Gastroesophageal sphincter (tissue), 4 donors: ENCODE measurements around the gene TNIP1. TPM values are rescaled to one million over a fixed set of nuclear protein-coding genes. Genes with fewer than 3 reads are reported as not detected.
A peak's percentile ranks its signal among the peaks of the same experiment; 100 is the strongest.

Experiments
- ATAC-seq: fragments of 150-250 bp; one replicate; pipeline ENCODE4 v1.9.1; 2016; ENCODE audit warnings: mild to moderate bottlenecking, moderate library complexity
- H3K27ac ChIP-seq, 4 donors: fragments of 200-600 bp; sonication (generic) in 3 of 4; 1 replicate in 3 of 4; 2 replicates in 1 of 4; pipeline ENCODE4 v1.5.1; 2016 to 2019
- H3K27me3 ChIP-seq: fragments of 200-600 bp; sonication (generic); one replicate; pipeline ENCODE4 v1.5.1; 2019
- H3K36me3 ChIP-seq, 2 donors: fragments of 200-600 bp; sonication (generic); one replicate each; pipeline ENCODE4 v1.5.1; 2019; ENCODE audit warnings: control low read depth in 1 of 2
- H3K4me1 ChIP-seq, 3 donors: fragments of 200-600 bp; sonication (generic); 1 replicate in 2 of 3; 2 replicates in 1 of 3; pipeline ENCODE4 v1.5.1; 2016 to 2019; ENCODE audit warnings: control low read depth in 2 of 3
- H3K4me3 ChIP-seq, 2 donors: fragments of 200-600 bp; sonication (generic); one replicate each; pipeline ENCODE4 v1.5.1; 2019; ENCODE audit warnings: mild to moderate bottlenecking in 1 of 2, moderate library complexity in 1 of 2
- H3K9me3 ChIP-seq, 3 donors: fragments of 200-600 bp; sonication (generic); one replicate each; pipeline ENCODE4 v1.5.1; 2017 to 2019; ENCODE audit warnings: control low read depth in 2 of 3
- CTCF ChIP-seq, 4 experiments: fragments of 200-600 bp in 2 of 4; fragments of 450-650 bp in 2 of 4; sonication (generic) in 1 of 4; IDR thresholded peaks; one replicate each; pipeline ENCODE4 v1.5.1; 2017 to 2019; ENCODE audit warnings: antibody characterized with exemption in 4 of 4, mild to moderate bottlenecking in 2 of 4, moderate library complexity in 2 of 4
- EP300 ChIP-seq: sonication (generic); formaldehyde crosslinking; IDR thresholded peaks from one replicate; pipeline ENCODE4 v1.6.1; 2017; ENCODE audit warnings: antibody characterized with exemption, mild to moderate bottlenecking
- POLR2A ChIP-seq, 2 donors: fragments of 450-650 bp; IDR thresholded peaks; one replicate each; pipeline ENCODE4 v1.6.1; 2017; ENCODE audit warnings: antibody characterized with exemption in 2 of 2, mild to moderate bottlenecking in 2 of 2, moderate library complexity in 1 of 2
- POLR2AphosphoS5 ChIP-seq: sonication (generic); formaldehyde crosslinking; IDR thresholded peaks from one replicate; pipeline ENCODE4 v1.6.1; 2017; ENCODE audit warnings: antibody characterized with exemption
- WGBS, 2 donors: methylation state at CpG; one replicate each; pipeline ENCODE4 v1.1.5; 2018; ENCODE audit warnings: low coverage in 1 of 2; 5-methylcytosine and 5-hydroxymethylcytosine counted together
- total RNA-seq, 4 donors: library from RNA; depleted of rRNA; stranded (reverse); fragments of >200 nt; gene quantifications; one replicate each; pipeline ENCODE4 v1.1.0, GENCODE V29; 2016

Gene TNIP1
- total RNA-seq, 4 donors from 2014 or later: 74.2 to 142 (median 97.9) TPM

GRCh38 chr5:151106509-151106908, 25.7 kb upstream of the TNIP1 start:
- Histone ChIP-seq H3K36me3 (peaks cover 0 to 90% of the 10 kb centered on the region in 2 donors), H3K4me1 (peaks cover 15 to 61% (median 20%) of the 10 kb centered on the region in 3 donors)

GRCh38 chr5:151106043-151106442, 25.2 kb upstream of the TNIP1 start:
- Histone ChIP-seq H3K4me1 (peaks cover 15 to 63% (median 20%) of the 10 kb centered on the region in 3 donors), H3K9me3 (no peaks in the 10 kb centered on the region), H3K36me3 (peaks cover 0 to 92% of the 10 kb centered on the region in 2 donors), H3K27ac (peak overlapping the region in 3 of 4 donors; percentile 80 to 89 (median 85)), H3K27me3 (no peaks in the 10 kb centered on the region), H3K4me3 (no peak overlapping the region)
- TF ChIP-seq POLR2A (IDR thresholded peaks at IDR 0.05) (no peak), CTCF (IDR thresholded peaks at IDR 0.05) (no peak), EP300 (no peak), POLR2AphosphoS5 (no peak)
- no peak for ATAC-seq
- WGBS, 2 donors: 100% methylated on average over 2 of the region's 5 CpGs; no CpG with 5 or more reads in 1 of the 2 donors

More at GRCh38 chr5:151106509-151106908, 25.7 kb upstream of the TNIP1 start:
- TF ChIP-seq EP300 (no peak), POLR2AphosphoS5 (no peak), POLR2A (IDR thresholded peaks at IDR 0.05) (no peak), CTCF (IDR thresholded peaks at IDR 0.05) (no peak)
- Histone ChIP-seq H3K27ac (peak overlapping the region in 3 of 4 donors; percentile 80 to 89 (median 85)), H3K9me3 (no peaks in the 10 kb centered on the region), H3K4me3 (no peak overlapping the region), H3K27me3 (no peaks in the 10 kb centered on the region)
- ATAC-seq: no peak
- WGBS, 2 donors: 78 to 100% methylated on average over 1 of the region's 2 CpGs

- Histone ChIP-seq H3K27ac (peak overlapping the region; percentile 65 to 89 (median 82)), H3K27me3 (no peaks in the 10 kb centered on the region), H3K4me1 (peaks cover 15 to 68% (median 20%) of the 10 kb centered on the region in 3 donors), H3K4me3 (no peak overlapping the region), H3K9me3 (no peaks in the 10 kb centered on the region), H3K36me3 (peaks cover 0 to 92% of the 10 kb centered on the region in 2 donors)
- 53 to 67% methylated on average over 1 to 2 of the region's 2 CpGs for WGBS, 2 donors
- TF ChIP-seq POLR2AphosphoS5 (no peak), CTCF (IDR thresholded peaks at IDR 0.05) (no peak), EP300 (no peak), POLR2A (IDR thresholded peaks at IDR 0.05) (no peak)
- ATAC-seq: no peak
Observed at GRCh38 chr5:151105561-151105960, 24.7 kb upstream of the TNIP1 start.

GRCh38 chr5:151104795-151105194, 24.0 kb upstream of the TNIP1 start:
- H3K4me1 ChIP-seq: peaks cover 15 to 74% (median 20%) of the 10 kb centered on the region in 3 donors
- peak overlapping the region; percentile 65 to 89 (median 82) for H3K27ac ChIP-seq
- WGBS, 2 donors: 46 to 60% methylated on average over 2 to 3 of the region's 5 CpGs
- TF ChIP-seq EP300: no peak
- peak; percentile 97 for TF ChIP-seq POLR2AphosphoS5
- ATAC-seq: peak; percentile 93
- no peaks in the 10 kb centered on the region for H3K9me3 ChIP-seq
- no peak overlapping the region for H3K4me3 ChIP-seq
- H3K27me3 ChIP-seq: no peaks in the 10 kb centered on the region
- peaks cover 0 to 89% of the 10 kb centered on the region in 2 donors for H3K36me3 ChIP-seq

GRCh38 chr5:151101746-151102145, 20.9 kb upstream of the TNIP1 start:
- no peak for ATAC-seq

More at GRCh38 chr5:151101746-151102145, 20.9 kb upstream of the TNIP1 start:
- Histone ChIP-seq H3K4me1 (peaks cover 9 to 47% (median 14%) of the 10 kb centered on the region in 3 donors), H3K36me3 (peaks cover 0 to 59% of the 10 kb centered on the region in 2 donors), H3K27me3 (no peaks in the 10 kb centered on the region), H3K27ac (peak overlapping the region in 3 of 4 donors; percentile 24 to 38 (median 37)), H3K9me3 (no peaks in the 10 kb centered on the region), H3K4me3 (no peak overlapping the region)
- TF ChIP-seq EP300 (no peak), CTCF (IDR thresholded peaks at IDR 0.05) (no peak), POLR2AphosphoS5 (no peak), POLR2A (IDR thresholded peaks at IDR 0.05) (no peak)
- WGBS, 2 donors: 80 to 87% methylated on average over 1 to 4 of the region's 4 CpGs
